SHP77 treated with DMSO at 0.1 percent for 48 hours (cell line): ENCODE measurements around the gene PSMC5.
A peak's percentile ranks its signal among the peaks of the same experiment; 100 is the strongest.
"Not testable (repeated sequence)": the region's sequence is repeated elsewhere in the genome, so short reads cannot be mapped to it uniquely, and the experiment has no call there.

Experiments
- DNase-seq: peaks from one replicate; lab custom pipeline; 2025; lab: John Stamatoyannopoulos, UW

PSMC5 gene

GRCh38 chr17:63838631-63839171 is 11.5 kb downstream of the PSMC5 start:
- no peak for DNase-seq

DNA sequence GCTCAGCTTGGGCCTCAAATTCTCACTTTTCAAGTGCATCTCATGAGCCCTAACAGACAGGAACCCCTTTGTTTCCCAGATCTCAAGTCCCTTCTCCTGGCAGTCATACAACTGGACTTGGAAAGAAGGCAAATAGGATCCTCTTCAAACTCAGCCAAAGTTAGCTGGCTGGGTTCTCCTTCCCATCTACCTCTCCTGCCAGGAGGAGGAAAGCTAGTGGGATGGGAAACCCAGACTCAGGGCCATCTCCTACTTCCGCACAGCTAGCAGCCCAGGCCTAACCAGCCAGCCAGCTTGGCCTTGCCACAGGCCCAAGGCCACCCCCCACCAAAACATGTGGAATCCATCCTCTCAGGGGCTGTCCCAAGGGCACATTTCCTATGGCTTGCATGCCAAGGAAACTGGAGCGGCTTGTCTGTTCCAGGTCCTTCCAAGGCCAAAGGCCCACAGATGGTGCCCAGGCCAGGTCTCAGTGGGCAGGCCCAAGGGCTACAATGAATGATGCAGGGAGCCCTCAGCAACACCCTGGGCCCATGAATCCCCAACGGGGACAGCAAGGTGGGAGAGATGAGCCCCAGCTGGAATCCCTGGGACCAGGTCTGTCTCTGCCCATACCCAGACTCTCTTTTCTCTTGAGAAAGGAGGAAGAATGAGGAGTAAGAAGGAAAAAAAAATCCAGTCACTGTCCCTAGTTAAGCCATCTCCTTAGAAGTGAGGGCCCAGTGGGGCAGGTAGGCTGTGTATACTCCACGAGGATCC is 13.5 kb downstream of the PSMC5 start:
- no peak for DNase-seq

DNA sequence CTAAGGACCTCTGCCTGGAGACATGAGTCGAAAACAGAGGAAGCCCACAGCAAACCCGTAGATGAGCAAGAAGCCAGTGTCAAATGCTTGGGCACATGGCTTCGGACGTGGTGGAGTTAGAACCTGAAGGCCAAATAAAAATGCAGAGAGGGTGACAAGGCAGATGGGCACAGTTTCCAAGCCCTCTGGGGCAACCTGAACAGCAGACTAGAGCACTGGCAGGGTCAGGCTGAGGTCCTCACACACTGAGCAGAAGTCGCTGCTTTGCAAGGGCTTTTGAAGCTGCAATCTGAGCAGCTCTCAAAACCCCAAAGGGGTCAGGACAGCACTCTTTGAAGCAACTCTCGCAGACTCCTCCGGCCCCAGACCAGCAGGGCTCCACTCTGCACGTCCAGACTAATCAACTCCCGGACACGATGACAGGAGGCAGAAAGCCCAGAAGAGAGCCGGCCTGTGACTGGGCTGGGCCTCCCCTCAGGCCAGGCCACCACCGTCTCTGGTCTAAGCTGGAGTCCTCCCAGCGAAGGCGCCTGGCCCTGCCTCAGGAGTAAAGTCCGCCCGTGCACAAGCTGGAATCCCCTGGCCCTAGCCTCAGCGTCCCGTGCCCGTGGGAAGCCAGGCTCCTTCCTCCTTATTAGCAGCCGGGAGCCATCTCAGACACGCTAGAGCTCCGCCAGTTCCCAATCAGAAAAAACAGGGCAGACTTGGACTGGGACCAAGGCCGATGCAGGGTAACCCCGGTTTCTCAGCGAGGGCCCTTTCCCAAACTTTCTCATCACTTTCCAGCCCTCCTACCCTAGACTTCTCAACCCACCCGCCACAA is 14.3 kb downstream of the PSMC5 start:
- DNase-seq: no peak

DNA sequence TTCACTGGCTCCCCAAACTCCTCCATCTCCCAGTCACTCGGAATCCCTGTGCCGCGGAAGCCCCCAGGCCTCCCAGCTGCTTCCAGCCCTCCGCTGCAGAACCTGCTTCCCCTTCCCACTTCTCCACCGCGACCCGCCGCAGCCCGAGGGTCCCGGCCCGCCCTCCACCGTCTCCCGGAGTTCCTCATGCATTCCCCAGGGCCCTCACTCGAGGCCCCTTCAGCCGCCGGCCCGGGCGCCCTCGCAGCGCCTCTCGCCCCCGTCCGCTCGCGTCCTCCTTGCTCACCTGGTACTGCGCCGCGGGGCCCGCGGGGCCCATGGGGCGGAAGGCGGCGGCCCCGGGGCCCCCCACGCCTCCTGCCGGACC is 14.9 kb downstream of the PSMC5 start:
- no peak for DNase-seq

GRCh38 chr17:63842540-63843386 is 15.5 kb downstream of the PSMC5 start, which contains the start of gene SMARCD2:
Gene SMARCD2 (minus strand): TSS chr17:63842685. CDS start chr17:63842674, 11 bp downstream.
- peak; percentile 95 for DNase-seq

DNA sequence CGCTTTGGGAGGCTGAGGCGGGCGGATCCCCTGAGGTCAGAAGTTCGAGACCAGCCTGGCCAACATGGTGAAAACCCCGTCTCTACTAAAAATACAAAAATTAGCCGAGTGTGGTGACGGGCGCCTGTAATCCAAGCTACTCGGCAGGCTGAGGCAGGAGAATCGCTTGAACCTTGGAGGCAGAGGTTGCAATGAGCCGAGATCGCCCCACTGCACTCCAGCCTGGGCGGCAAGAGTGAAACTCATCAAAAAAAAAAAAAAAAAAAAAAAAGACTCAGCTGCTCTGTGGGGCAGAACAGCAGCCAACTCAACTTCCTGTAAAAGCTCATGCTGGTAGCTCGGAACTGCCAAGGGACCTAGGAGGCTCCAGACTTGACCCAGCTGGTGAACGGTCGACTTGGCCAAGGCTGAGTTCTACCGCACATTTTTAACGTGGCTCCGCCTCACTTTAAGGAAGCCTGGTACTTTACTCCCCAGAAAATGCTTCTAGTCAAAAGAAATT is 16.2 kb downstream of the PSMC5 start:
- DNase-seq: not testable (repeated sequence)

- no peak for DNase-seq
Measured at GRCh38 chr17:63843910-63844677, 16.9 kb downstream of the PSMC5 start.

DNA sequence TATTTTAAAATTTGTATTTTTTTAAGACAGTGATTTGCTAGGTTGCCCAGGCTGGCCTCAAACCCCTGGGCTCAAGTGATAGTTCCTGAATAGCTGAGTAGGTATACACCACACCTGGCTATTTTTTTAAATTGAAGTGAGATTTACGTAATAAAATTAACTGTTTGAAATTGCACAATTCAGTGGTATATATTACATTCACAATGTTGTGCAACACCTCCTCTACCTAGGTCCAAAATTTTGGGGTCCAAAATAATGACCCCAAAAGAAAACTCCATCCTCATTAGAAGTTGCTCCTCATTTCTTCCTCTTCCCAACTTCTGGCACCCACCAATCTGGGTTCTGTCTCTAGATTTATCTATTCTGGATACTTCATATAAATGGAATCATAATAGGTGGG is 18.3 kb downstream of the PSMC5 start:
- no peak for DNase-seq

- no peak for DNase-seq
Measured at GRCh38 chr17:63847525-63848249, 20.5 kb downstream of the PSMC5 start.

DNA sequence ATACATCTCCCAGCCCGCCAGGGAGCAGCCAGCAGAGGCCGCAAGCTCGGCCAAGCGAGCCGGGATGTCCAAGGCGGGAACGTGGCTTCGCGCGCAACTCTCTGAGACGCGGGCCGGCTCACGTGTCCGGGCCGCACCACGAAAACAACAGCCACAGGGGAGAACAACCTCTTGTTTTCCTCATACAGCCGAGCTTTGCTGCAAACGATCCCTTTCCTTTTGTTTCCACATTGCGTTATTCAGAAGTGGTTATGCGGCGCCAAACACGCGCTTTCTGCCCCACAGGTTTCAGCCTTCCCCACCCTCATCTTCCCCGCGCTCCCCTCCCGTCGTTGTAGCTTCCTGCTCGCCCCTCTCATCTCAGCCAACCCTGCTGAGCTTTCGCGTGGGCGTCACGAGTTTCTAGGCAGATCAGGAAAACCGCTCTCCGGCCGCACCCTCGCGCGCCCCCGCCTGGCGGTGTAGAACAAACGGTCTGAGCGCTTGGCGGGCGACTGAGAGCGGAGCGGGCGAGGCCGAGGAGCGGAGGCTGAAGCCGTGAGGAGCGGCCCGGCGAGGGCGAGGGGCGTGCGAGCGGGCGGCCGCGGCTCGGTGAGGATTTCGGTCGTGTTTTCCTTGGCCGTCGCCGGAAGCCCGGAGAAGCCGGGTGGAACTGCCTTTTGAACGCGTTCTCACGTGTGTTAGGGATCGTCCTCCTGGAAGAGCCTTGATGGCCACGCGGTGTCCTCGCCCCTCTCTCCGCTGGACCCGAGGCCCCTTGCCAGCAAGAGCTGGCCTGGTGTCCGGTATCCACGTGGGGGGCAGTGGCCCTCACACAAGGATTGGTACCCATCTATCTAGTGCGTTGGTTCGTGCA is 21.8 kb downstream of the PSMC5 start:
- DNase-seq: no peak

GRCh38 chr17:63850401-63850800 is 23.2 kb downstream of the PSMC5 start:
- DNase-seq: no peak

DNA sequence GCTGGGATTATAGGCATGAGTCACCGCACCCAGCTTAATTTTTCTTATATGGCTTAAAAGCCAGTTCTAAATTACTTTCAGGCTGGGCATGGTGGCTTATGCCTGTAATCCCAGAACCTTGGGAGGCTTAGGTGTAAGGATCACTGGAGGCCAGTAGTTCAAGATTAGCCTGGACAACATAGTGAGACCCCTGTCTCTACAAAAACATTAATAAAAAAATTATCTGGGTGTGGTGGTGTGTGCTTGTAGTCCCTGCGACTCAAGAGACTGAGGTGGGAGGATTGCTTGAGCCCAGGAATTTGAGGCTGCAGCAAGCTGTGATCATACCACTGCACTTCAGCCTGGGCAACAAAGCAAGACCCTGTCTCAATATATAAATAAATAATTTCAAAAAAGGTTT is 26.0 kb downstream of the PSMC5 start:
- no peak for DNase-seq

- DNase-seq: no peak
Measured at GRCh38 chr17:63854709-63855108, 27.5 kb downstream of the PSMC5 start.

GRCh38 chr17:63855185-63855584 is 28.0 kb downstream of the PSMC5 start:
- no peak for DNase-seq

DNA sequence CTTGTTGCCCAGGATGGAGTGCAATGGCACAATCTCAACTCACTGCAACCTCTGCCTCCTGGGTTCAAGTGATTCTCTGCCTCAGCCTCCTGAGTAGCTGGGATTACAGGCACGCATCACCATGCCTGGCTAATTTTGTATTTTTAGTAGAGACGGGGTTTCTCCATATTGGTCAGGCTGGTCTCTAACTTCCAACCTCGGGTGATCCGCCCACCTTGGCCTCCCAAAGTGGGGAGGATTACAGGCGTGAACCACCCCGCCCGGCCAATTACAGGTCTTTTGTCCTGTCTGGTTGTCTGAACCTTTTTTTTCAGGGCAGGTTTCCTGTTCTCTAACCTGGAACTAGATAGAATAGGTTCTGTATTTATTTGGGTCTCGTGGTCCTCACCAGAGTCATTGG is 29.2 kb downstream of the PSMC5 start:
- DNase-seq: not testable (repeated sequence)

GRCh38 chr17:63859257-63859656 is 32.0 kb downstream of the PSMC5 start:
- no peak for DNase-seq

DNA sequence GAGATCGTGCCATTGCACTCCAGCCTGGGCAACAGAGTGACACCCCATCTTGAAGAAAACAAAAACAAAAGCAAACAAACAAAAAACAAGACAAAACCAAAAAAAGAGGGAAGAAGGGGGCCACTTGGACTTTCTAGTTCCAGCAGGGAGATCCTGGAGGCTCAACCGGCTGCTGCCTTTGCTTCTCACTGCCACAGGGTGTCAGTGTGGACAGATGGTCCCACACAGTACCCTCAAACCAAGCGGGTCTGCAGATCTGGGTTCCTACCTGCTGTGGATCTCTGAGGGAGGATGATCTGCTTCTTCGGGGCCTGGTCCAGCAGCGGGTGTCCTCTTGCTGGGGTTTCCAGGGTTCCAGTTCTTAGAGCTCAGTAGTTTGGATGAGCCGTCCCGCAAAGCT is 39.4 kb downstream of the PSMC5 start:
- DNase-seq: not testable (repeated sequence)

GRCh38 chr17:63869491-63870291 is 42.5 kb downstream of the PSMC5 start:
- not testable (repeated sequence) for DNase-seq

DNA sequence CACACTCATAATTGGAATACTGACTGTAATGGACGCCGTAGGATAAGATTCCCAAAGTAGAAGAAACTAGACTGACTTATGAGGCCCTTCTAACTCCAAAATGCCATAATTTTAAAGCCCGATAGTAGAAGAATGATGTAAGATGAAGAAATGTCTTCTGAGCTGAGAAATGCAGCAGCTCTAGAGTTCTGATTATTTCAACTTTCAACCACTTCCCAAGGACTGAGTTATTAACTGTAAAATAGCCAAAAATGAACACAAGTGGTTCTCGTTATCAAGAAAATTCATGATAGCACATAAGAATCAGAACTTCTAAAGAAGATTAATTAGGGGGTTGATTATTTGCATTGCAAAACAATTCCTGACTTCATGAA is 43.0 kb downstream of the PSMC5 start:
- DNase-seq: not testable (repeated sequence)
